OCI-LY7 (cell line): ENCODE measurements around the gene ACKR1. TPM values are rescaled to one million over a fixed set of nuclear protein-coding genes. Genes with fewer than 3 reads are reported as not detected.

Experiments used
- BruUV-seq: library from RNA; stranded (reverse); fragments of 400-500 nt; replicated peaks from 2 replicates; lab custom pipeline; 2021; lab: Mats Ljungman, UMichigan
- CTCF ChIA-PET: fragments of 300-600 bp; sonication (Branson Sonifier 250); formaldehyde crosslinking; loops from one replicate; lab custom pipeline; 2022; ENCODE audit warnings: antibody characterized with exemption; ENCODE audit not compliant: unreplicated experiment; lab: Charles Lee
- POLR2A ChIA-PET: fragments of 300-600 bp; sonication (Branson Sonifier 250); formaldehyde crosslinking; loops from one replicate; lab custom pipeline; 2022; ENCODE audit warnings: antibody characterized with exemption; lab: Charles Lee
- DNase-seq: peaks from one replicate; pipeline ENCODE4 v3.0.0-alpha.2; 2015; ENCODE audit warnings: low spot score
- H2AFZ ChIP-seq: fragments of 200-600 bp; sonication (generic), shearing (Covaris generic); 2 replicates; pipeline ENCODE4 v1.6.1; 2014; ENCODE audit warnings: mild to moderate bottlenecking, antibody characterized with exemption, low read length, moderate library complexity
- H3K27ac ChIP-seq: fragments of 200-600 bp; sonication (generic); 2 replicates; pipeline ENCODE4 v1.5.1; 2014; ENCODE audit warnings: mixed run types, low read depth, mild to moderate bottlenecking, moderate library complexity, low read length, inconsistent platforms; ENCODE audit not compliant: poor library complexity, severe bottlenecking
- H3K36me3 ChIP-seq: fragments of 200-600 bp; sonication (generic); 2 replicates; pipeline ENCODE4 v1.6.1; 2014; ENCODE audit warnings: mild to moderate bottlenecking, antibody characterized with exemption, low read length, moderate library complexity, mixed read lengths; ENCODE audit not compliant: insufficient read depth
- H3K4me1 ChIP-seq: fragments of 200-600 bp; sonication (generic); 2 replicates; pipeline ENCODE4 v1.5.1; 2014; ENCODE audit warnings: mild to moderate bottlenecking, low read length; ENCODE audit not compliant: insufficient read depth, poor library complexity, severe bottlenecking
- H3K4me2 ChIP-seq: fragments of 200-600 bp; sonication (generic); 2 replicates; pipeline ENCODE4 v1.6.1; 2014; ENCODE audit warnings: mild to moderate bottlenecking, low read length
- H3K4me3 ChIP-seq: fragments of 200-600 bp; sonication (generic); 2 replicates; pipeline ENCODE4 v1.5.1; 2014; ENCODE audit warnings: mild to moderate bottlenecking, low read depth, low read length; ENCODE audit not compliant: poor library complexity, severe bottlenecking
- H3K79me2 ChIP-seq: fragments of 200-600 bp; sonication (generic); 2 replicates; pipeline ENCODE4 v1.6.1; 2016; ENCODE audit warnings: low read depth, mild to moderate bottlenecking, low read length, moderate library complexity, mixed read lengths; ENCODE audit not compliant: insufficient read depth
- H3K9me2 ChIP-seq: fragments of 200-600 bp; sonication (generic); 2 replicates; pipeline ENCODE4 v1.6.1; 2016; ENCODE audit warnings: mild to moderate bottlenecking, low read length, mixed read lengths; ENCODE audit not compliant: insufficient read depth
- H3K9me3 ChIP-seq: fragments of 200-600 bp; sonication (generic); 2 replicates; pipeline ENCODE4 v1.6.1; 2014; ENCODE audit warnings: mild to moderate bottlenecking, mixed run types, low read length, mixed read lengths
- H4K20me1 ChIP-seq: fragments of 200-600 bp; sonication (generic); 2 replicates; pipeline ENCODE4 v1.6.1; 2014; ENCODE audit warnings: mild to moderate bottlenecking, antibody characterized with exemption, low read length, moderate library complexity, mixed read lengths; ENCODE audit not compliant: insufficient read depth
- CTCF ChIP-seq: fragments of 200-600 bp; sonication (generic); conservative IDR thresholded peaks from 2 replicates; pipeline ENCODE4 v1.5.1; 2014; ENCODE audit warnings: mild to moderate bottlenecking, antibody characterized with exemption, low read length, moderate library complexity, mixed read lengths
- EZH2phosphoT487 ChIP-seq: fragments of 200-600 bp; sonication (generic); IDR thresholded peaks from 2 replicates; pipeline ENCODE4 v1.6.1; 2018; ENCODE audit warnings: low read depth, borderline replicate concordance, mild to moderate bottlenecking, mixed run types, antibody characterized with exemption, low read length, moderate library complexity, mixed read lengths
- intact Hi-C: fragments of 100-400 bp; cut with micrococcal nuclease; formaldehyde crosslinking; loops from one replicate; pipeline ENCODE4 v1.10.0; 2022; ENCODE audit not compliant: unreplicated experiment
- total RNA-seq, 2 experiments: library from RNA; depleted of rRNA in 1 of 2; stranded (reverse); fragments of >200 nt in 1 of 2; shearing (Covaris generic) in 1 of 2; gene quantifications; 2 replicates each; pipeline ENCODE4 v1.2.3, GENCODE V29; 2014 to 2022

ACKR1 gene
- total RNA-seq, 2 experiments from 2014 or later: not detected

- H3K9me3 ChIP-seq: no peaks in the 10 kb centered on the region
- ChIA-PET POLR2A (no interaction called here), CTCF (interaction anchor here (1.8 kb wide), 1 partner anchor 16 kb away, joined by 6 read pairs; no protein-coding TSS in a partner anchor)
- no peaks in the 10 kb centered on the region for H3K36me3 ChIP-seq
- H3K4me3 ChIP-seq: no peak overlapping the region
- H3K27ac ChIP-seq: no peak overlapping the region
- intact Hi-C loops: no loop called here
- no peaks in the 10 kb centered on the region for H4K20me1 ChIP-seq
- no peak overlapping the region for H3K4me2 ChIP-seq
- H2AFZ ChIP-seq: no peak overlapping the region
- peak; percentile 45 for DNase-seq
- no peaks in the 10 kb centered on the region for H3K9me2 ChIP-seq
- no peaks in the 10 kb centered on the region for H3K79me2 ChIP-seq
- no peak for TF ChIP-seq EZH2phosphoT487
- peak; percentile 95 for TF ChIP-seq CTCF
- BruUV-seq: no TSS peak
- H3K4me1 ChIP-seq: no peaks in the 10 kb centered on the region
Observed at GRCh38 chr1:159214149-159214760, 9.6 kb downstream of the ACKR1 start.

- Histone ChIP-seq H3K4me3 (no peak overlapping the region), H3K9me3 (no peaks in the 10 kb centered on the region), H3K9me2 (no peaks in the 10 kb centered on the region), H3K4me1 (no peaks in the 10 kb centered on the region), H3K4me2 (no peak overlapping the region), H2AFZ (no peak overlapping the region), H4K20me1 (no peaks in the 10 kb centered on the region), H3K27ac (no peak overlapping the region), H3K79me2 (no peaks in the 10 kb centered on the region), H3K36me3 (no peaks in the 10 kb centered on the region)
- DNase-seq: no peak
- ChIA-PET CTCF (no interaction called here), POLR2A (interaction anchor here (0.6 kb wide), 1 partner anchor 10 kb away, joined by 3 read pairs; no protein-coding TSS in a partner anchor)
- intact Hi-C loops: no loop called here
- no peak for TF ChIP-seq EZH2phosphoT487
- TF ChIP-seq CTCF: no peak
- BruUV-seq: no TSS peak
Observed at GRCh38 chr1:159218649-159219636, 14.3 kb downstream of the ACKR1 start.
